SU-DHL-6 (cell line): ENCODE measurements around the gene ACTL8.

Experiments
- H2AFZ ChIP-seq: fragments of 200-600 bp; sonication (generic); 2 replicates; pipeline ENCODE4 v1.6.1; 2014; ENCODE audit warnings: low read depth, mild to moderate bottlenecking, moderate library complexity, mixed read lengths, antibody characterized with exemption, low read length; ENCODE audit not compliant: severe bottlenecking
- H3F3A ChIP-seq: fragments of 200-600 bp; shearing (Covaris generic); 2 replicates; pipeline ENCODE4 v1.6.0; 2016; ENCODE audit warnings: antibody characterized with exemption, mild to moderate bottlenecking; ENCODE audit not compliant: insufficient read depth
- H3K27ac ChIP-seq: fragments of 200-600 bp; sonication (generic); 2 replicates; pipeline ENCODE4 v1.5.1; 2016; ENCODE audit warnings: low read depth, mild to moderate bottlenecking, low read length, moderate library complexity, mixed read lengths
- H3K27me3 ChIP-seq: fragments of 200-600 bp; sonication (generic), shearing (Covaris generic); 2 replicates; pipeline ENCODE4 v1.6.0; 2014; ENCODE audit warnings: mild to moderate bottlenecking, low read length
- H3K36me3 ChIP-seq: fragments of 200-600 bp; sonication (generic); 2 replicates; pipeline ENCODE4 v1.6.1; 2014; ENCODE audit warnings: mild to moderate bottlenecking, low read length, mixed read lengths
- H3K4me2 ChIP-seq: fragments of 300-600, 200-600 bp; shearing (Covaris generic), sonication (generic); 2 replicates; pipeline ENCODE4 v1.6.0; 2014; ENCODE audit warnings: low read length, low read depth, mild to moderate bottlenecking; ENCODE audit not compliant: poor library complexity, severe bottlenecking
- H3K4me3 ChIP-seq: fragments of 200-600 bp; sonication (generic); 2 replicates; pipeline ENCODE4 v1.5.1; 2014; ENCODE audit warnings: antibody characterized with exemption, low read length, mild to moderate bottlenecking, mixed read lengths; ENCODE audit not compliant: insufficient read depth, poor library complexity, severe bottlenecking
- H3K79me2 ChIP-seq: fragments of 200-600 bp; sonication (generic); 2 replicates; pipeline ENCODE4 v1.6.1; 2014; ENCODE audit warnings: mild to moderate bottlenecking, low read length, moderate library complexity; ENCODE audit not compliant: insufficient read depth
- H3K9ac ChIP-seq: fragments of 200-600 bp; sonication (generic); 2 replicates; pipeline ENCODE4 v1.7.0; 2014; ENCODE audit warnings: mild to moderate bottlenecking, low read length
- H3K9me2 ChIP-seq: fragments of 200-600 bp; sonication (generic); replicated peaks from 2 replicates; pipeline ENCODE4 v1.6.1; 2014; ENCODE audit warnings: low read length; ENCODE audit not compliant: insufficient read depth
- H3K9me3 ChIP-seq: fragments of 200-600 bp; sonication (generic); 2 replicates; pipeline ENCODE4 v1.6.1; 2014; ENCODE audit warnings: low read length, mixed read lengths; ENCODE audit not compliant: insufficient read depth
- H4K20me1 ChIP-seq: fragments of 200-600 bp; sonication (generic); 2 replicates; pipeline ENCODE4 v1.6.1; 2014; ENCODE audit warnings: low read depth, mild to moderate bottlenecking, antibody characterized with exemption, low read length, moderate library complexity, mixed read lengths
- CTCF ChIP-seq: fragments of 200-600 bp; sonication (generic); IDR thresholded peaks from one replicate; pipeline ENCODE4 v1.5.1; 2017; ENCODE audit warnings: antibody characterized with exemption, mild to moderate bottlenecking, low read length, moderate library complexity; ENCODE audit not compliant: insufficient read depth, poor library complexity, severe bottlenecking
- EZH2phosphoT487 ChIP-seq: fragments of 200-600 bp; sonication (generic), shearing (Covaris generic); conservative IDR thresholded peaks from 2 replicates; pipeline ENCODE4 v1.6.1; 2018; ENCODE audit warnings: mild to moderate bottlenecking, antibody characterized with exemption, low read length, moderate library complexity, mixed read lengths

ACTL8 gene

GRCh38 chr1:17735348-17735747 is 19.8 kb upstream of the ACTL8 start:
- Histone ChIP-seq H2AFZ (no peak overlapping the region), H3K4me3 (no peak overlapping the region), H3K36me3 (no peaks in the 10 kb centered on the region), H3K9me2 (no peaks in the 10 kb centered on the region), H3K9me3 (no peaks in the 10 kb centered on the region), H3F3A (no peaks in the 10 kb centered on the region), H3K4me2 (no peak overlapping the region), H3K79me2 (no peaks in the 10 kb centered on the region), H3K27ac (no peak overlapping the region), H4K20me1 (no peaks in the 10 kb centered on the region), H3K9ac (no peak overlapping the region), H3K27me3 (no peaks in the 10 kb centered on the region)
- TF ChIP-seq CTCF (no peak), EZH2phosphoT487 (no peak)

GRCh38 chr1:17735793-17736192 is 19.3 kb upstream of the ACTL8 start:
- no peak overlapping the region for H3K4me3 ChIP-seq
- no peak overlapping the region for H3K9ac ChIP-seq
- H3K9me3 ChIP-seq = no peaks in the 10 kb centered on the region
- H3K36me3 ChIP-seq = no peaks in the 10 kb centered on the region
- no peak overlapping the region for H2AFZ ChIP-seq
- H3K27me3 ChIP-seq = no peaks in the 10 kb centered on the region
- H3K4me2 ChIP-seq = no peak overlapping the region
- no peak overlapping the region for H3K27ac ChIP-seq
- no peaks in the 10 kb centered on the region for H4K20me1 ChIP-seq
- no peak for TF ChIP-seq CTCF
- no peak for TF ChIP-seq EZH2phosphoT487
- no peaks in the 10 kb centered on the region for H3K9me2 ChIP-seq
- no peaks in the 10 kb centered on the region for H3K79me2 ChIP-seq
- H3F3A ChIP-seq = no peaks in the 10 kb centered on the region

- no peaks in the 10 kb centered on the region for H3K79me2 ChIP-seq
- no peak overlapping the region for H3K4me2 ChIP-seq
- H3K4me3 ChIP-seq = no peak overlapping the region
- H3F3A ChIP-seq = no peaks in the 10 kb centered on the region
- no peaks in the 10 kb centered on the region for H3K27me3 ChIP-seq
- H3K27ac ChIP-seq = no peak overlapping the region
- no peak overlapping the region for H2AFZ ChIP-seq
- no peak overlapping the region for H3K9ac ChIP-seq
- no peaks in the 10 kb centered on the region for H4K20me1 ChIP-seq
- no peaks in the 10 kb centered on the region for H3K9me3 ChIP-seq
- TF ChIP-seq CTCF = no peak
- TF ChIP-seq EZH2phosphoT487 = no peak
- H3K9me2 ChIP-seq = no peaks in the 10 kb centered on the region
- H3K36me3 ChIP-seq = no peaks in the 10 kb centered on the region
Observed at GRCh38 chr1:17736625-17737024, 18.5 kb upstream of the ACTL8 start.
